Activated naive CD8-positive, alpha-beta T cell (primary cell): ENCODE measurements around the gene TPST1.
"Not testable (repeated sequence)": the region's sequence is repeated elsewhere in the genome, so short reads cannot be mapped to it uniquely, and the experiment has no call there.

Source experiments
- H3K27ac Mint-ChIP-seq: one replicate; pipeline ENCODE4 v1.8.0; 2021; ENCODE audit warnings: mixed read lengths
- H3K27me3 Mint-ChIP-seq: one replicate; pipeline ENCODE4 v1.8.0; 2021; ENCODE audit warnings: mixed read lengths
- H3K36me3 Mint-ChIP-seq: one replicate; pipeline ENCODE4 v1.8.0; 2021; ENCODE audit warnings: mixed read lengths
- H3K4me1 Mint-ChIP-seq: one replicate; pipeline ENCODE4 v1.8.0; 2021; ENCODE audit warnings: low read depth, mixed read lengths
- H3K4me3 Mint-ChIP-seq: one replicate; pipeline ENCODE4 v1.8.0; 2021; ENCODE audit warnings: mild to moderate bottlenecking, mixed read lengths
- H3K9me3 Mint-ChIP-seq: one replicate; pipeline ENCODE4 v1.8.0; 2021; ENCODE audit warnings: low read depth, mixed read lengths

The TPST1 gene

GRCh38 chr7:66206119-66206933 lies 1.2 kb downstream of the TPST1 start:
- Mint-ChIP-seq H3K27me3 (peaks cover 2% of the 10 kb centered on the region), H3K27ac (peak overlapping the region; percentile 82), H3K4me1 (peaks cover 47% of the 10 kb centered on the region), H3K36me3 (no peaks in the 10 kb centered on the region), H3K4me3 (peak overlapping the region; percentile 95), H3K9me3 (no peaks in the 10 kb centered on the region)

GRCh38 chr7:66206934-66207240 lies 1.8 kb downstream of the TPST1 start:
- Mint-ChIP-seq H3K4me3 (peak overlapping the region; percentile 95), H3K36me3 (no peaks in the 10 kb centered on the region), H3K9me3 (no peaks in the 10 kb centered on the region), H3K4me1 (peaks cover 47% of the 10 kb centered on the region), H3K27ac (no peak overlapping the region), H3K27me3 (peaks cover 2% of the 10 kb centered on the region)

GRCh38 chr7:66207540-66207939 lies 2.4 kb downstream of the TPST1 start:
- Mint-ChIP-seq H3K27me3 (peaks cover under 1% of the 10 kb centered on the region), H3K36me3 (no peaks in the 10 kb centered on the region), H3K9me3 (no peaks in the 10 kb centered on the region), H3K4me1 (peaks cover 48% of the 10 kb centered on the region), H3K4me3 (peak overlapping the region; percentile 95), H3K27ac (peak overlapping the region; percentile 24)

GRCh38 chr7:66211429-66211828 lies 6.3 kb downstream of the TPST1 start:
- H3K27me3 Mint-ChIP-seq: no peaks in the 10 kb centered on the region
- no peak overlapping the region for H3K4me3 Mint-ChIP-seq
- H3K9me3 Mint-ChIP-seq: no peaks in the 10 kb centered on the region
- H3K4me1 Mint-ChIP-seq: peaks cover 48% of the 10 kb centered on the region
- no peaks in the 10 kb centered on the region for H3K36me3 Mint-ChIP-seq
- H3K27ac Mint-ChIP-seq: no peak overlapping the region

GRCh38 chr7:66213637-66214036 lies 8.5 kb downstream of the TPST1 start:
- no peaks in the 10 kb centered on the region for H3K27me3 Mint-ChIP-seq
- H3K27ac Mint-ChIP-seq: peak overlapping the region; percentile 28
- H3K4me3 Mint-ChIP-seq: no peak overlapping the region
- H3K9me3 Mint-ChIP-seq: no peaks in the 10 kb centered on the region
- peaks cover 2% of the 10 kb centered on the region for H3K36me3 Mint-ChIP-seq
- peaks cover 26% of the 10 kb centered on the region for H3K4me1 Mint-ChIP-seq

GRCh38 chr7:66216687-66217086 lies 11.6 kb downstream of the TPST1 start:
- H3K27ac Mint-ChIP-seq: no peak overlapping the region
- H3K4me3 Mint-ChIP-seq: no peak overlapping the region

GRCh38 chr7:66219805-66220204 lies 14.7 kb downstream of the TPST1 start:
- Mint-ChIP-seq H3K4me1 (peaks cover 25% of the 10 kb centered on the region), H3K4me3 (no peak overlapping the region), H3K27me3 (peaks cover 2% of the 10 kb centered on the region), H3K9me3 (no peaks in the 10 kb centered on the region), H3K36me3 (peaks cover 4% of the 10 kb centered on the region), H3K27ac (no peak overlapping the region)

More at GRCh38 chr7:66216687-66217086, 11.6 kb downstream of the TPST1 start:
- Mint-ChIP-seq H3K4me1 (peaks cover 26% of the 10 kb centered on the region), H3K9me3 (no peaks in the 10 kb centered on the region), H3K36me3 (peaks cover 4% of the 10 kb centered on the region), H3K27me3 (peaks cover 2% of the 10 kb centered on the region)

- H3K4me1 Mint-ChIP-seq: peaks cover 25% of the 10 kb centered on the region
- no peak overlapping the region for H3K4me3 Mint-ChIP-seq
- H3K9me3 Mint-ChIP-seq: no peaks in the 10 kb centered on the region
- H3K27me3 Mint-ChIP-seq: peaks cover 2% of the 10 kb centered on the region
- H3K36me3 Mint-ChIP-seq: peaks cover 4% of the 10 kb centered on the region
- no peak overlapping the region for H3K27ac Mint-ChIP-seq
These were observed 16.3 kb downstream of the TPST1 start for GRCh38 chr7:66221442-66221841.

- H3K4me1 Mint-ChIP-seq: peaks cover 9% of the 10 kb centered on the region
- no peak overlapping the region for H3K27ac Mint-ChIP-seq
- H3K4me3 Mint-ChIP-seq: no peak overlapping the region
- H3K9me3 Mint-ChIP-seq: no peaks in the 10 kb centered on the region
- no peaks in the 10 kb centered on the region for H3K27me3 Mint-ChIP-seq
- H3K36me3 Mint-ChIP-seq: peaks cover 5% of the 10 kb centered on the region
These were observed 22.7 kb downstream of the TPST1 start for GRCh38 chr7:66227808-66228207.

GRCh38 chr7:66231326-66232216 lies 26.4 kb downstream of the TPST1 start:
- H3K4me3 Mint-ChIP-seq, H3K36me3 Mint-ChIP-seq, H3K4me1 Mint-ChIP-seq, H3K9me3 Mint-ChIP-seq, H3K27me3 Mint-ChIP-seq, H3K27ac Mint-ChIP-seq: not testable (repeated sequence)

- H3K27me3 Mint-ChIP-seq: no peaks in the 10 kb centered on the region
- peaks cover 8% of the 10 kb centered on the region for H3K4me1 Mint-ChIP-seq
- no peaks in the 10 kb centered on the region for H3K9me3 Mint-ChIP-seq
- H3K4me3 Mint-ChIP-seq: no peak overlapping the region
- H3K27ac Mint-ChIP-seq: no peak overlapping the region
- H3K36me3 Mint-ChIP-seq: peaks cover 9% of the 10 kb centered on the region
These were observed 28.5 kb downstream of the TPST1 start for GRCh38 chr7:66233638-66234037.

- Mint-ChIP-seq H3K9me3 (no peaks in the 10 kb centered on the region), H3K27ac (peak overlapping the region; percentile 7), H3K4me3 (no peak overlapping the region), H3K4me1 (peaks cover 15% of the 10 kb centered on the region), H3K27me3 (no peaks in the 10 kb centered on the region), H3K36me3 (peaks cover 4% of the 10 kb centered on the region)
These were observed 31.7 kb downstream of the TPST1 start for GRCh38 chr7:66236713-66237303.

- no peaks in the 10 kb centered on the region for H3K27me3 Mint-ChIP-seq
- peaks cover 2% of the 10 kb centered on the region for H3K36me3 Mint-ChIP-seq
- no peaks in the 10 kb centered on the region for H3K9me3 Mint-ChIP-seq
- H3K4me3 Mint-ChIP-seq: no peak overlapping the region
- no peak overlapping the region for H3K27ac Mint-ChIP-seq
- peaks cover 15% of the 10 kb centered on the region for H3K4me1 Mint-ChIP-seq
These were observed 33.0 kb downstream of the TPST1 start for GRCh38 chr7:66237906-66238772.

GRCh38 chr7:66238773-66239466 lies 33.8 kb downstream of the TPST1 start:
- no peak overlapping the region for H3K27ac Mint-ChIP-seq
- no peak overlapping the region for H3K4me3 Mint-ChIP-seq
- peaks cover 15% of the 10 kb centered on the region for H3K4me1 Mint-ChIP-seq
- peaks cover 2% of the 10 kb centered on the region for H3K36me3 Mint-ChIP-seq
- no peaks in the 10 kb centered on the region for H3K9me3 Mint-ChIP-seq
- H3K27me3 Mint-ChIP-seq: no peaks in the 10 kb centered on the region
